RWPE1 (cell line): ENCODE data around the gene ACKR1.

Experiments used
- CTCF ChIA-PET: fragments of 350-600 bp; sonication (Branson Sonifier 250); formaldehyde crosslinking; extraction: SDS; loops from one replicate; lab custom pipeline; 2021; lab: Yijun Ruan, JAX
- POLR2A ChIA-PET: fragments of 400-600 bp; formaldehyde crosslinking; extraction: SDS; loops from one replicate; lab custom pipeline; 2020; ENCODE audit warnings: antibody characterized with exemption; ENCODE audit not compliant: low non-redundant PET; lab: Yijun Ruan, JAX
- DNase-seq: peaks from one replicate; pipeline ENCODE4 v3.0.0; 2012; ENCODE audit warnings: low spot score
- H3K27ac ChIP-seq: fragments of 450-650 bp; 2 replicates; pipeline ENCODE4 v1.5.1; 2017
- CTCF ChIP-seq: fragments of 450-650 bp; conservative IDR thresholded peaks from 2 replicates; pipeline ENCODE4 v1.5.1; 2017; ENCODE audit warnings: low read depth, mild to moderate bottlenecking

The ACKR1 gene

GRCh38 chr1:159168043-159168442 is 36.6 kb upstream of the ACKR1 start:
- POLR2A ChIA-PET: no interaction called here
- no peak for DNase-seq

GRCh38 chr1:159170639-159171038 is 34.0 kb upstream of the ACKR1 start:
- peak; percentile 38 for DNase-seq
- CTCF ChIA-PET: no interaction called here
- POLR2A ChIA-PET: no interaction called here
- H3K27ac ChIP-seq: peak overlapping the region; percentile 86
- no peak for TF ChIP-seq CTCF

More at GRCh38 chr1:159168043-159168442, 36.6 kb upstream of the ACKR1 start:
- TF ChIP-seq CTCF: no peak
- H3K27ac ChIP-seq: no peak overlapping the region
- CTCF ChIA-PET: interaction anchor here (0.6 to 0.9 kb wide), 2 partner anchors 30 to 69 kb away, joined by 4 to 5 read pairs; no protein-coding TSS in a partner anchor

GRCh38 chr1:159171254-159171687 is 33.4 kb upstream of the ACKR1 start, which contains the start of gene CADM3:
TSS of gene CADM3 (plus strand) at chr1:159171615. CDS start at chr1:159171766, 151 bp downstream.
- CTCF ChIA-PET: no interaction called here
- H3K27ac ChIP-seq: peak within 1 kb of the TSS; percentile 86
- peak; percentile 23 for DNase-seq
- POLR2A ChIA-PET: no interaction called here
- no peak for TF ChIP-seq CTCF

- no peak for TF ChIP-seq CTCF
- peak overlapping the region; percentile 86 for H3K27ac ChIP-seq
- CTCF ChIA-PET: interaction anchor here (0.6 kb wide), 1 partner anchor 757 kb away, joined by 3 read pairs; no protein-coding TSS in a partner anchor
- peak; percentile 13 for DNase-seq
- POLR2A ChIA-PET: no interaction called here
Observed at GRCh38 chr1:159171688-159172501, 32.8 kb upstream of the ACKR1 start.

- POLR2A ChIA-PET: no interaction called here
- CTCF ChIA-PET: interaction anchor here (0.6 kb wide), 1 partner anchor 756 kb away, joined by 3 read pairs; no protein-coding TSS in a partner anchor
- no peak for TF ChIP-seq CTCF
- peak overlapping the region; percentile 86 for H3K27ac ChIP-seq
- DNase-seq: peak; percentile 42
Observed at GRCh38 chr1:159172614-159173291, 31.9 kb upstream of the ACKR1 start.

- TF ChIP-seq CTCF: no peak
- DNase-seq: no peak
- H3K27ac ChIP-seq: peak overlapping the region; percentile 86
- POLR2A ChIA-PET: no interaction called here
- CTCF ChIA-PET: no interaction called here
Observed at GRCh38 chr1:159173320-159173719, 31.4 kb upstream of the ACKR1 start.
